ENCODE data around the gene TMEM165.
"Not testable (repeated sequence)": the region's sequence is repeated elsewhere in the genome, so short reads cannot be mapped to it uniquely, and the experiment has no call there.

The TMEM165 gene, protein sequence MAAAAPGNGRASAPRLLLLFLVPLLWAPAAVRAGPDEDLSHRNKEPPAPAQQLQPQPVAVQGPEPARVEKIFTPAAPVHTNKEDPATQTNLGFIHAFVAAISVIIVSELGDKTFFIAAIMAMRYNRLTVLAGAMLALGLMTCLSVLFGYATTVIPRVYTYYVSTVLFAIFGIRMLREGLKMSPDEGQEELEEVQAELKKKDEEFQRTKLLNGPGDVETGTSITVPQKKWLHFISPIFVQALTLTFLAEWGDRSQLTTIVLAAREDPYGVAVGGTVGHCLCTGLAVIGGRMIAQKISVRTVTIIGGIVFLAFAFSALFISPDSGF

DNA sequence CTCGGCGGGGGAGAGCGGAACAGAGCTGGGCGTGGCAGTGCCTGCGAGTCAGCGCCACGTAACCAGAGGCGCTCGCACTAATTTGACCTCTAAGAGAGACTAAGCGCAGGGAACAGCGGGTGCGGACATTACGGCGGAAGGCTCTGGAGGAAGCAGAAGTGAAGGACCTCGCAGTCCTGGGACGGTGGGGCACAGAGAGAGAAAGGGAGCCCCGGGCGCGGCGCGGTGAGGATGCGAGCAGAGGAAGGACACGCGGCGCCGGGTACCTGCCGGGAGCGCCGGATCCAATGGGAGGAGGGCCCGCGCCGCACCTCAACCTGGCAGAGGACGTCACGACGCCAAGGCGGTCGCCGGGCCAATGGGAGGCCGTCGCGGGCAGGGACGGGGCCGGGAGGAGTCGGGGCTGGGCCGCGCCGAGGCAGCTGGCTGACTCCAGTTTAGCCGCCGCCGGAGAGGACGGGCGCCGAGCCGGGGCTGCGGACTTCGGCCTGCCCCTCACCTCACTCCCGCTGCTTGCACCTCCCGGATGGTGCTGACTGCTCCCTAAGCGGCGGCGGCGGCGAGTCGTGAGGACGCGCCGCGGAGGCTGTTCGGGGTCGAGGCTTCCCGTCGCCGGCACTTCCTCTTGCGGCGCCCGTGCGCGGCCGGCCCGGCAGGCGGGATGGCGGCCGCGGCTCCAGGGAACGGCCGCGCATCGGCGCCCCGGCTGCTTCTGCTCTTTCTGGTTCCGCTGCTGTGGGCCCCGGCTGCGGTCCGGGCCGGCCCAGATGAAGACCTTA, at the start of gene TMEM165:
TMEM165 (plus strand) TSS at position 429 of the 779 bp plus-strand sequence; CDS start at position 662, 233 bp downstream.
- DNase-seq, result peak; percentile 87

DNA sequence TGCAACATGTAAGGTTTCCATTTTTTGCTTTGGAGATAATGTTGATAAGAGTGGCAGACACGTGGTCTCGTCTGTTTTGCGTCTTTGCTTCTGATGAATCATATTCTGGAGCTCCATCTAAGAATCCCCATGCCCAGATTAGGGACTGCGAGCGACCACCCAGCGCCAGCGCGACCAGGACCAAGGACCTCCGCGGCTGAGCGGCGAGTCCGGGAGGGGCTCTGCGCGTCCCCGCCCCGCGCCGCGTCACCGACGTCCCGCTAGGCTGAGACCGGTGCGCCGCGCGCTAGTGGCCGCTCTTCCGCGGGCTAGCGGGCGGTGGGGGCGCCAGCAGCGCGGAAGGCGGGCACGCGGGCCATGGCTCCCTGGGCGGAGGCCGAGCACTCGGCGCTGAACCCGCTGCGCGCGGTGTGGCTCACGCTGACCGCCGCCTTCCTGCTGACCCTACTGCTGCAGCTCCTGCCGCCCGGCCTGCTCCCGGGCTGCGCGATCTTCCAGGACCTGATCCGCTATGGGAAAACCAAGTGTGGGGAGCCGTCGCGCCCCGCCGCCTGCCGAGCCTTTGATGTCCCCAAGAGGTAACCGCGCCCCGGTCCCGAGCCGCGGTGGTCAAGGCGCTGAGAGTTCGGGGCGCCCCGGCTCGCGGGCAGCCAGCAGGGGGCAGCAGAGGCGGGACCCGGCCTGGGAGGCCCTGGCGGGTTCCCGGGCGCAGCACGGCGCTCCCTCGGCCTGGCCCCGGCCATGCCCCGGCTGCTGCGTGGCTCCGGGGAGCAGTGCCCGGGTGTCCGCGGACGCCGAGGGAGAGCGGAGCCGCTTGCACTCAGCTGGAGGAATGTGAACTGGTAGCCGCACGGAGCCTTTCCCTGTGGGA, 49.5 kb upstream of the TMEM165 start, which contains the start of gene SRD5A3:
SRD5A3 (plus strand) TSS at position 263 of the 871 bp plus-strand sequence; CDS start at position 358, 95 bp downstream.
- DNase-seq, result peak; percentile 62

DNA sequence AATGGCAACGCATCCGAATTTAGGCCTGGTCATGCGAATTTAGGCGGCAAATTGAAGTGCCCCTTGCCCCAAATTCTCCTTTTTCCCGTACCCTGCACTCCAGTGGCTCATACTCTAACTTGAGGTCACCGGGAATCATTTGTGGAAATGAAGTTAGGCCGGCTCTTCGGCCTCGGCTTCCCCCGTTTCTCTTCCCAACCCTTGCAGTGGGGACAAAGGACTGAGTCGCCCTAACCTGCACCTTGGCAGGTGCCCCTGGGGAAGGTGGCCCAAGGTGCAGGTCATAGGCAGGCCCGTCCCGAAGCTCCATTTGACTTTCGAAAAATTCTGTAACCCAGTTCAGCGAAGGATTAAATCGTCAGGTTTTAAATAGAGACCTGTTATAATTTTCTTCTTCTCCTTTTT, 48.9 kb upstream of the TMEM165 start:
- no peak for DNase-seq

DNA sequence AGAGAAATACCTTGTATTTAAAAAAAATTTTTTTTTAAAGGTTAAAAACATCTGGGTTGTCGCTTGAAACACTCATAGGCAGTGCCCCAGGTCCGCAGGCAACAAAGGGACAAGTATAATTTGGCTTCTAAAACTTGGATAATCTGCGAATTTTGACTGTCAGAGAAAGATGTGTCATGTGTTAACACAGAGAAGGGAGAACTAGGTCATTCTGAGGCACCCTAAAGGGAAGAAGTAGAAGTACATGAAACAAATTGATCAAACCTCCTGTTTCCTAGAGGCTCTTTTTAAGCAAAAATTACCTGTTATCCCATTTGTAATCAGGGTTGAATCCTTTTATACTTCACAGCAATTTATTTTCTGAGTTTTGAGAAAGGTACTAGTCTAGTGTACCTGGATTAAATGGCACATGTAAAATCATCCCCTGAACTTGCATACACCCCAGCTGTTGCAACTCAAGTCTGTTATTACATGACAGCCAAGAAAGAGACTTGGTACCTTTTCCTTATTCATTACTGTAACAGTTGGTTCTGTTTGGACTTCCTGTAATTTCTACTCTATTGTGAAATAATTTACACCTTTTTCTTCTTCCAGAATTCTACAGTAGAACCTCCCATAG, 48.0 kb upstream of the TMEM165 start:
- no peak for DNase-seq

DNA sequence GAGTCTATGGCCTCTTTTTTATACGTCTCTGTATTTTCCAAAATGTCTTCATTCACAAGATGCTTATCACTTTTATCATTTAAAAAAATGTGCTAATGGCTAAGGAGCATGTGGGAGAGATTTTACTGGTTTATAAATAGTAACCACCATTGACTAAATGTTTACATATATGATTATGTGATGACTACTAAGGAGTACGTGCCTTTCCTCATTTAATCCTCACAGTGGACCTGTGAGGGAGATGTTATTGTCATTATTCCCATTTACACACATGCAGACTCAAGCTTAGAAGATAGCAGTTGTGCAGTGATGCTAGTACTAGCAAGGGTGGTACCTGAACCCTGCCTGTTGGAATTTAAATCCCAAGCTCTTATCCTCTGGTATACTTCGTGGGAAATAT, 47.3 kb upstream of the TMEM165 start:
- DNase-seq, result no peak

DNA sequence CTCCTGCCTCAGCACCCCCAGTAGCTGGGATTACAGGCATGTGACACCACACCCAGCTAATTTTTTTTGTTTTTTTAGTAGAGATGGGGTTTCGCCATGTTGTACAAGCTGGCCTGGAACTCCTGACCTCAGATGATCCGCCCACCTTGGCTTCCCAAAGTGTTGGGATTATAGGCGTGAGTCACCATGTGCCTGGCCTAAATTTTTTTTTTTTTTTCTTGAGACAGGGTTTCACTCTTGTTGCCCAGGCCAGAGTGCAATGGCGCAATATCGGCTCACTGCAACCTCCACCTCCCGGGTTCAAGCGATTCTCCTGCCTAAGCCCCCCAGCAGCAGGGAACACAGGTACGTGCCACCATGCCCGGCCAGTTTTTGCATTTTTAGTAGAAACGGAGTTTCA, 44.9 kb upstream of the TMEM165 start:
- not testable (repeated sequence) for DNase-seq

DNA sequence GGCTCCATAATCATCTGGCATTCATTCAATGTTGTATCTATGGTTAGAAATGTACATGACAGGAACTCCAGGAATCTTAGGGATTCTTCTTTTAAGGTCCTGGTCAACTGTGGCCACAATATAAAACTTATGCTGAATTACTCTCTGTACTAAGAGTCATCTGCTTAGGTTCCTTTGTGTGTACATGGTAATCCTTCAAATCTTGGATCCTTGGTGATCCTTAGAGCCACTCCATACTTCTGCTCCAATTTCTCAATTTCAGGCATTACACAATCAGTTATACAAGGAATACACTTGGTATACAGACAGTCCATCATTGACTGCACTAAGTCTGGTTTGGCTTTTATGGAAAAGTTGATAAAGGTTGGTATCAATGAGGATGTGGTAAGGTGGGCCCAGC, 43.9 kb upstream of the TMEM165 start:
- DNase-seq, result no peak

DNA sequence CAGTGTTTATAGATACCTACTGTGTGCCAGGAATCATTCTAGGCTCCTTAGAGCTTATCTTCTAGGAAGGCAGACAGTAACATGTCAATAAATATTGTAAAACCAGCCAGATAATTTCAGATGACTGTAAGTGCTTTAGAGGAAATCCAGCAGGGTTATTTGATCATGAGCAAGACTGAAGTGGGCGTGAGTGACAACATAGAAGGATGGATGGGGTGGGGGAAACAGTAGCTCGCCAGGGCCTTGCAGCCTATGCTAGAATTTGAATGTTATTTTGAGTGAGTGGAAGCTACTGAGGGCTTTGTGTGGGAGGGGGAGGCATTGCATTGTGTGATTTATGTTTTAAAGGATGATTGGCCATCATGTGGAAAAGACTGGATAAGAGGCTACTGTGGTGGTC, 43.0 kb upstream of the TMEM165 start:
- DNase-seq, result no peak

DNA sequence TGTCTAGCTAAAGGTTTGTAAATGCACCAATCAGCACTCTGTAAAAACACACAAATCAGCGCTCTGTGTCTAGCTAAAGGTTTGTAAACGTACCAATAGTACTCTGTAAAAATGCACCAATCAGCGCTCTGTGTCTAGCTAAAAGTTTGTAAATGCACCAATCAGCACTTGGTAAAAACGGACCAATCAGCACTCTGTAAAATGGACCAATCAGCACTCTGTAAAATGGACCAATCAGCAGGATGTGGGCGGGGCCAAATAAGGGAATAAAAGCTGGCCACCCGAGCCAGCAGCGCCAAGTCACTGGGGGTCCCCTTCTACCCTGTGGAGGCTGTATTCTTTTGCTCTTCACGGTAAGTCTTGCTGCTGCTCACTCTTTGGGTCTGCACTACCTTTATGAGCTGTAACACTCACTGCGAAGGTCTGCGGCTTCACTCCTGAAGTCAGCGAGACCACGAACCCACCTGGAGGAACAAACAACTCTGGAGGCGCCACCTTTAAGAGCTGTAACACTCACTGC, 42.5 kb upstream of the TMEM165 start:
- not testable (repeated sequence) for DNase-seq

DNA sequence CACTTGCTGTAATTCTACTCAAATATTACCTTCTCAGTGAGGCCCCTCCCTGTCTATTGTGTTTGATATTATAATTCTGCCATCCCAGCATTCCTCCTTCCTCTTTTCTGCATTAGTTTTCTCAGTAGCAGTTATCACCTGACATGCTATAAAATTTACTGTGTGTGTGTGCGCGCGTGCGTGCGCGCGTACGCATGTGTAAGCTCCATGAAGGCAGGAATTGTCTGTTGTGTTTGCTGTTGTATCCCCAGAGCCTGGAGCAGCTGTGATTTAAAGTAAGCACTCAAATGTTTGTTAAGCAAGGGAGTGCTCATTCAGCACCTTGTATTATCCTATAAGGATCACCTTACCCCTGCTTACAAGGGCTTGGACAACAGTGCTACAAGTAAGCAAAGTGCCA, 41.1 kb upstream of the TMEM165 start:
- DNase-seq, result no peak

DNA sequence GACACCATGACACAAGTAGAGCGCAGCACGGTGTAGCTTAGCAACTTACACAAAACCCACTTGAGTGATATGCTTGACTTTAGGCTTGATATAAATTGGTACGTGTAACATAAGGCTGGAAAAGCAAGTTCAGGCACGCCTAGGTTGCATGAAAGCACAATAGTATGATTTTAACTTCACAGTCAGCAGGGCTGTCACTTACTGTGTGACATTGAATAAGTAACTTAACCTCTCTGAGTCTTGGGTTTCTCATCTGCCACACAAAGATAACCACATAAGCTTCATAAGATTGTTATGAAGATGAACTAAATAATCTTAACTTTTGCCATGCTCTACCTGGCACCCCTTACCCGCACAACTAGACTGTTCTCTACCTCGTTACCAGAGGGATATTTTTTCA, 40.2 kb upstream of the TMEM165 start:
- DNase-seq, result no peak

DNA sequence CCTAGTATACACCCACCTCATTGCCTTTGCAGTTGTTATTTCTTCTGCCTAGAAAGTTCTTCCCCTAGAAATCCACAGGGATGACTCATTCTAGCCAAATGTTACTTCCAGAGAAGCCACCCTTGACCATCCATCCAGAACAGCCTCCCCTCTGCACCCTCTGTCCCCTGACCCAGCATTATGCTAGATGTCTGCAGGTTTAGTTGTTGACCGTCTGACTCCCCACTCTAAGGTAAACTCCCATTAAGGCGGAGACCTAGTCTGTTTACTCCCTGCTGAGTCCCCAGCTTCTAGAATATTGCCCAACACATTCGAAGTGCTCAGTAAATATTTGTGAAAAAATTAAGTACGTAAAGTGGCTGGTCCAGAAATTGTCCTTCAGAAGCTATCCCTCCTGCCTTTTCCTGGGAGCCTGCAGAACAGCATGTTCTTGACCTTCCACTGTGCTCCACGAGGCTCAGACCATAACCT, 38.7 kb upstream of the TMEM165 start:
- peak; percentile 23 for DNase-seq

DNA sequence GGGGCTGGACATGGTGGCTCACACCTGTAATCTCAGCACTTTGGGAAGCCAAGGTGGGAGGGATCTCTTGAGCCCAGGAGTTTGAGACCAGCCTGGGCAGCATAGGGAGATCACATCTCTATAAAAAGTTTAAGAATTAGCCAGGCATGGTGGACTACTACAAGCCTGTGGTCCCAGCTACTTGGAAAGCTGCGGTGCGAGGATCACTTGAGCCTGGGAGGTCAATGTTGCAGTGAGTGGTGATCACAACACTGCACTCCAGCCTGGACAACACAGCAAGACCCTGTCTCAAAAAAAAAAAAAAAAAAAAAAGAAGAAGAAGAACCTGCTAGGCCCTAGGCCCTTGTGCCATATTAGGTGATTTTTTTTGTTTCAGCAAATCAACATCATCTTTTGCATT, 37.5 kb upstream of the TMEM165 start:
- no peak for DNase-seq

DNA sequence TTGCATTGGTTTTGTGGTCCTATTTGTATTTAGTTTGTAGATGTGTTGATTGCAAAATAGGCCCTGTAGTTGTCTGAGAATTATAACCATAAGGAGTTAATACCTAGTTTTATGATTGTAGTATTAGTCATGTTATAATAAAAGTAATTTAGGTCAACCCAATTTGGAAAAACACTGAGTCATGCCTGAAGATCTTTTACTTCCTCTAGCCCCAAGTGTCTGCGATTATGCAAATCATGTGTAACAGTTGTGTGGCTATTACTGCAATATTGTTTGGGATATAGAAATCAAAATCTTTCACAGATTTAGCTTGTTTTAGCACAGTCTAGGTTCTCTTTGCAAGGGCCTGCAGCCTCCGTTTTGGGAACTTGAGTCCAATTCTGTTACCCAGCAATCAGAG, 37.1 kb upstream of the TMEM165 start:
- no peak for DNase-seq

DNA sequence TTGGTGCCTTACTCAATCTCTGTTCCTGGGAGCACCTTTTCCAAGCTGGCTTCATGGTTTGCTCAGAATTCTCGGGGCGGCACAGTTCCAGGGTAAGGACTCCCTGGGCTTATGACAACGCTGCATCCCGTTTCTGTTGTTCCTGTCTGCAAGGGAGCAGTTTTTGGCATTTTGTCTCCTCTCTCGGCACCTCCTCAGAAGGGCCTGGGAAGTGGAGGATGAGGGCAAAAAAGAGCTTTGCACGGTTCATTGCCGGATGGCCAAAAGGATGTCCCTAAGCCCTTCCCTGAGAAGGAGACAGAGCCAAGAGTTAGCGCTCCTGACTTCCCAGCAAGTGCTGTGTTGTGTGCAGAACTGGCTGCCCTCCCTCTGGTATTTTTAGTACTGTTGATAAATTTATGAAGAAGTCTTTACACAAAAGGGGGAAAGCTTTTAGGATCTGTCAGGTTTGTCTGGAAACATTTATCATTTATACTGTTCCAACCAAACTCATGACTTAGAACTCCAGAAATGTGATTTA, 36.3 kb upstream of the TMEM165 start:
- no peak for DNase-seq

DNA sequence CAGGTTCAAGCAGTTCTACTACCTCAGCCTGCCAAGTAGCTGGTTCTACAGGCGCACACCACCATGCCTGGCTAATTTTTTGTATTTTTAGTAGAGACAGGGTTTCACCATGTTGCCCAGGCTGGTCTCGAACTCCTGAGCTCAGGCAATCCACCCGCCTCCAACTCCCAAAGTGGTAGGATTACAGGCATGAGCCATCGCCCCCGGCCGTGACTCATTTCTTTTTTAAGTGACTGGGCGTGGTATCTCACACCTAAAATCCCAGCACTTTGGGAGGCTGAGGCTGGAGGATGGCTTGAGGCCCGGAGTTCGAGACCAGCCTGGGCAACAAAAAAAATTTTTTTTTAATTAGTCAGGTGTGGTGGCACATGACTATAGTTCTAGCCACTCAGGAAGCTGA, 32.8 kb upstream of the TMEM165 start:
- DNase-seq, result not testable (repeated sequence)

DNA sequence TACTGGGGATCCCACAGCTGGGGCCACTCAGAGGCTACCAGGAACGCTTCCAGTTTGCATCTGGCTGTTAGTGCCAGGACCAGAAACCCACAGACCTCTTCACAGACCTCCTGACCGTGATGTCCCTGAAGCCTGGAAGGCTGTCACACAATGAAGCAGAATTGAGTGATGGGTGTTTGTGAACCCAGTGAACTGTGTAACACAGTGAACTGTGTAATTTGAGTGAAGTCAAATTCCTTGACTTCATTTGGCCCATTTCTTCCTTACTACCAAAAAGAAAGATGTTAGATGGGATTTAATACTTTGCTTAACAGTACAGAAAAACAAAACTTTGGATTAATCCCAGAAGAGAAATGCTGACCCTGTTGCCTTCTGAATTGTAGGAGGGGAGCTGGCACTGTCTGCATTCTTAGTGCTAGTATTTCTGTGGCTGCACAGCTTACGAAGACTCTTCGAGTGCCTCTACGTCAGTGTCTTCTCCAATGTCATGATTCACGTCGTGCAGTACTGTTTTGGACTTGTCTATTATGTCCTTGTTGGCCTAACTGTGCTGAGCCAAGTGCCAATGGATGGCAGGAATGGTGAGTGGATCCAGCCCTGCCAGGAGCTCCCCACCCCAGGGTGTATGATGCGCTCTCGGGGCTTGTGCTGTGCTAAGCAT, 31.9 kb upstream of the TMEM165 start:
- no peak for DNase-seq

DNA sequence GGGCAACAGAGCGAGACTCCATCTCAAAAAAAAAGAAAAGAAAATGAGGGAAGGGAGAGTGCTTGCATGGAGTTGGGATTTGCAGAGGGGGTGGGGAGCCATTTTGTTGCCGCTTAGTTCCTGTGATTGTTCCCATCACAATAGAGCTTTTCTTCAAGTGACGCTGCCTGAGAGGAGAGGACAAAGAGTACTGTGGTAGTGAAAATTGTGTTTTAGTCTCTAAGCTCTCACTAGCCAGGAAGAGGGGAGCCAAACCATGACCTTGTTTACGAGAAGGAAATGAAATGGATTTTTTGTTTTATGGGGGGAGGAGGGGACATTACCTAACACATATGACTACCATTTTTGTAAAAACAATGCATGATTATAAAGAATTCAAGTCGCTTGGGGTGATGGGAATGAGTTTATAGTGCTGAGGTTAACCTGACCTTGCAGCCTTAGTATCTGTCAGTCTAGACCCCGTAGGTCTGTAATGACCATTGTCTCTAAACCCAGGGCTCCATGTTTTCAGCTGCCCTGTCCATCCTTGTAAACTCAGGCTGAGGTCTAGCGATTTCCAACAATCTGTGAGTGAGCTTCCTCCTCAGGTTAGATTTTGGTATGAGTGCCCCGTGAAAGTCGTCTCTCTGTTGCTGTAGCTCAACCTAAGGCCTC, 30.9 kb upstream of the TMEM165 start:
- DNase-seq, result no peak

DNA sequence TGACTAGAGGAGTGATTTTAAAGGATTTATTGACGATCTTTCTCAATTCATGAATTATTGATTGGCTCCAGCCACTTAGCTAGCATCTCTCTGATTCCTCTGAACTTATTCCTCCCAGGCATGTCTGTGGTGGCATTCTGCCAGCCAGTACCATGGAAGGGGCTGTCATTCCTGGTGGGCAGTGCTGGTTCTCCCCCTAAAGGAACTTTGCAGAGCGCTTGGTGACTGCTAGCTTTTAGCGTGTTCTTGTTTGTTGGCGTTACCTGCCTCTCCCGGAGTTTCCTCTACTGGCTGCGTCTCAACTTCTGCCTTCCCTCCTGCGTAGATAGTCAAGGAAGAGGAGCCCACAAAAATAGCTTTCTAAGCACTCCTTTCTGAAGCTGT, 30.4 kb upstream of the TMEM165 start:
- DNase-seq, result no peak

DNA sequence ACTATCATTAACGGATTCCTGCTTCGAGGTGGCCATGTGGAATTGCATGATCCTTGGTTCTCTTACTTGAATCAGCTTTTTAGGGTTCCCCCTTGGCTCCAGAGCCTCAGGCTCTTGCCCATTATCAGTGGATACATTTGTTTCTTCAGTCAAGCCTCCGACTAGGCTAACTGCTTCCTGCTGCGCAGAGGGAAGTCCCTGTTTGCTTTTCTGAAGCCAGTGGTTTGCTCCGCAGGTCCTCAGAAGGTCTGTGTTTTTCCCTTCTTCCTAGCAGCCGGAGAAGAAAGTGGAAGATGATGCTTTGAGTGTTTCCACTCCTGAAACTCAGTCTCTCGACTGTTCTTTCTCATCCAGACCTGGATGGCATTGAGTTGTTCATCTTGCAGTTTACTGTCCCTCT, 29.1 kb upstream of the TMEM165 start:
- DNase-seq, result no peak

DNA sequence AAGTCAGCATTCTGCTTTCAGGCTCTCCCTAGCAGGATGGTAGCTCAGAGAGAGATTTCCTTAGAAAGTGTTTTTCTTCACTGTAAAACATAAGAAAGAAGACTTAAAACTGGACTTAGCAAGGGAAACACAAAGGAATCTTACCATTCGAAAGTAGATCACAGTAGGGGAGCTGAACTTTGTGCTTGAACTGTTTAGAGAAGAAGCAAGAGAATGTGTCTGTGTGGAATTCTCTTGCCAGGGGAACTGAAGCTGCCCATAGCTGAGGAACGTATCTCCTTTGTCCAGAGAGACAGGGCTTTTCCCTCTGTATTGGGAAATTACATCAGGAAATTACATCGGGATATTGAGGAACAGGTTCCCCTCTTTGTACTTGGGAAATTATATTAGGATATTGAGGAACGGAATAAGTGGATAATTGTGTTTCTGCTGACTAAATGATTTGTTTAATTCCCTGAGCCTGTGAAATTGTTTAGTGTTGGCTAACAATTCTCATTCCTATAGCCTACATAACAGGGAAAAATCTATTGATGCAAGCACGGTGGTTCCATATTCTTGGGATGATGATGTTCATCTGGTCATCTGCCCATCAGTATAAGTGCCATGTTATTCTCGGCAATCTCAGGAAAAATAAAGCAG, 28.6 kb upstream of the TMEM165 start:
- no peak for DNase-seq

Measured in NCI-H2029 (cell line).